Fibroblast of skin of right quadriceps (primary cell): ENCODE results near the gene ABLIM1.

Source experiments
- DNase-seq: peaks from one replicate; pipeline ENCODE4 v3.0.0-alpha.2; 2013

ABLIM1 gene

DNA sequence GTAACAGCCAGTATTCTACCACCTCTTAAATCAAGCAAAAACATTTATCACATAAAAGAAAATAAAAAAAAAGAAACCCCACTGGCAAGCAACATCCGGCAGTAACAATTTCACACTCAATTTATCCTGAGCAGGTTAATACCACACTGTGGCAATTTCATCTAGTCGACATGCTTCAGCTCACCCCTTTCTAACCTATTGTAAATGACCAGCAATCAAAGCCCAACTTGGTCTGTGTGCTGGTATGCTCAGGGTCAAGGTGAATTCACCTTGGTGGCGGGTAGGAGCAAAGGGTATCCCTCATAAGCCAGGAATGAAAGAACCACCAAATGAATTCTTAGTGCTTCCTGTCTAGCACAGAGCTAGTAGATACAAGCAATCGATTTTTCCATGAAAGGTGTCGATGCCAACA lies 144.7 kb downstream of the ABLIM1 start:
- DNase-seq, result no peak

DNA sequence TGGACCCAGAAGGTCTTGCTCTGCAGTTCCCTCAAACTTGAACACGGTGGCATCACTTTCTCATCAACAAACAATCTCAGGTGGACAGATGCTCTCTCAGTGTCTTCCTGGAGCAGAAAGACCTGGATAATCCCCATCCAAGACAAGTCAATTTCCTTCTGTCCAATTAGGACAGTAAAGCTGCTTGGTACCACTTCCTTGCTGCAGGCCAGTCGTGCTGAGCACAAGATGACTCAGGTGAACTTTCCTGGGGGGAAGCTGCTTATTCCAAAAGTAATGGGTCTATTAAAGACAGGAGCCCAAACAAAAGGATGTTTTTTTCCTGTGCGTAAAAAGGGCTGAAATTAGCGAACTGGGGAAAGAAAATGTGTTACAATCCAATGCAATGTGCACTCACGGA lies 146.2 kb downstream of the ABLIM1 start:
- DNase-seq, result no peak

DNA sequence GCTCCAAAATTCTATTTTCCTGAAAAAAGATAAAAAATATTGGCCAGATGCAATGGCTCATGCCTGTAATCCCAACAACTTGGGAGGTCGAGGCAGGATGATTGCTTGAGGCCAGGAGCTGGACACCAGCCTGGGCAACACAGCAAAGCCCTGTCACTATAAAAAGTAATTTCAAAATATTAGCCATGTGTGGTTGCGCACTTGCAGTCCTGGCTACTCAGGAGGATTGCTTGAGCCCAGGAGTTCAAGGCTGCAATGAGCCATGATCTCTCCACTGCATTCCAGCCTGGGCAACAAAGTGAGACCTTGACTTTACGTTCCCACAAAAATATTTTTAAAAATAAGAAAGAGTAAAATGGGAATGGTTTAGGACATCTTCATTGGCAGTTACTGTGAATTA lies 149.7 kb downstream of the ABLIM1 start:
- DNase-seq, result no peak

DNA sequence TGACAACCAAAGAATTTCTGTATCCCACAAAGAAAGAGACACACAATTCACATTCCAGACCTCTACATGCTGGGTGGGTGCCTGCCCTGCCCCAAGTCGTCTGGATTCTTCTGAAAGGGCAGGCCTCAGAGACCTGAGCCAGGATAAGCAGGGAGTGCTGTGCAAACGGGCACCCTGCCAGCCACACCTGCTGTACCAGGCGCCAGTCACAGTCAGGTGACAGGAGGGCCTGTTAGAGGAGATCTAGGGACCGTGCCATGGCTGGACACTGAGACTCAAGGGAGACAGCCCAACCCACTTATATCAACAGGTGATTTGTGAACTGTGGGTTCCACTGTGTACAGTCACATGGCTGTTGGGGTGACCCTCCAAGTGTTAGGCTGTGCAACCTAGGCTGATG lies 150.6 kb downstream of the ABLIM1 start:
- no peak for DNase-seq

DNA sequence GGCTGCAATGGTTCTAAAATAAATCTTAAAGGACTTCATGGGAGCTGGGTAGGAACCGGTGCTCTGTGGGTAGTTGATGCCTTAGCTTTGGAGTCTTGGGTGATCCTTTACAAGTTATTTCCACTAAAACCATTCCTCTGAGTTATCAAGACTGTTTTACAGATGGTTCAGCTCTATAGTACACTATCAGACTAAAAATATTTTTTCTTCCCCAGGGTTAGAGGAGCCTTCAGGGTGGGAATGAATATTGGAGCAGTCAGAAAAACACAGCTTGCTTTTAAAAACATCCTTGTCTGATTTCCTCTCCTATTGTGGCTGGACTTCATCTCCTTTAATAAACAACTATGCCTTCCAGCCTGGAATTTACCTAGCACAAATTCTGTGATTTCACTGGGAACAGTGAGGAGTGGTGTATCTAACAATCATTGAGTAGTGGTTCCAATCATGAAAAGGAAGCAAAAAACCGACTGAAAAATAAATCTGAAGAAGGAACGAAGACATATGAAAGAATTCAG lies 151.1 kb downstream of the ABLIM1 start:
- DNase-seq, result no peak

DNA sequence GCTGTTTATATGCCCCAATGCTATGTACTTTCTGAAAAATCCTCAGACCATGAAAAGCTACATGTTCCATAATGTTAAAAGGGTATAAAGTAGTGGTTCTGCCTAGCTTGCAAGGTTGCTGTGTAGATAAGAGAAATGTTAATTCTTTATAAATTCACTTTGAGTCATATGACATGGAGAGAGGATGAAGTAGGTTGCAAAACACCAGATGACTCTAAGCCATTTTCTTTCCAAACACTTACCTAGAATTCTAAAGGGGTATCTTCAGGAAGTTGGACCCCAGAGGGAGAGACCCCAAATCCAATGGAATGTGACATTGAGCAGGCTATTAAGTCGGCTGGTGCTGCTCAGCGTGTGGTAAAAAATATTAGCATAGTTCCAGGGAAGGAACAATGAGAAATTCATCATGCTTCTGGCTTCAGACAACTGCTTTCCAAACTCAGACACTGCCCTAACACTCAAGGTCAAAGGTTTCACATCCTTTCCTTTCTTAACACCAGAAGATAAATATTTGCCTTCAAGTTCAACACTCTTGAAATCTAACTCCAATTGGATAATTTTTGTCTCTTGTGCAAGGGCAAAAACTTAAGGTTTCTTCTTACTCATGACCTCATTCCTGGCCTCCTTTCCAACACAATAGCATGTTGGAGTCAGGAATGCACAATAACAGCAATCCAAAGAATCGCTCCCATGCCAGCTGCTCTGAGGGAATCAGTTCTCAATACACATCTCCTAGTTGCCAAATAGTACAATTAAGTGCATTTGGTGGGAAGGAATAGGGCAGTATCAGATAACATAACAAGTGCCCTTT lies 153.1 kb downstream of the ABLIM1 start:
- peak; percentile 65 for DNase-seq

DNA sequence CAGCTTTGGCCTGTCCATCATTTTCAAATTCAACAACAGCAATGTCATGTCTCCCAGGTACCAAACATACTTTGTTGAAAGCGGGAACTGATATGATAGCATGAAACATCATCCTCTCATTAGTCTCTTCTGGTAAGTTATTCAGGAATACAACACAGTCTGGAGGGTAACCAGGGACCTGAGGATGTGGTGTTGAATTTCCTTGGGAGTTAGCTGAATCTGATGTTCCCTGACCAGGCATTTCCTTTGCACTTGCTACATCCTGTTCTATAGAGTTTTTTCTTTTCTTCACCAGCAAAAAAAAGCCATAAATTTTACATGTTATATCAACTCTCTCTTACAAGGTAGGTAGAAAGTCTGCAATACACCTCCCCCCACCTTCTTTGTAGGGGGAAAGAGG lies 156.0 kb downstream of the ABLIM1 start:
- DNase-seq, result no peak

DNA sequence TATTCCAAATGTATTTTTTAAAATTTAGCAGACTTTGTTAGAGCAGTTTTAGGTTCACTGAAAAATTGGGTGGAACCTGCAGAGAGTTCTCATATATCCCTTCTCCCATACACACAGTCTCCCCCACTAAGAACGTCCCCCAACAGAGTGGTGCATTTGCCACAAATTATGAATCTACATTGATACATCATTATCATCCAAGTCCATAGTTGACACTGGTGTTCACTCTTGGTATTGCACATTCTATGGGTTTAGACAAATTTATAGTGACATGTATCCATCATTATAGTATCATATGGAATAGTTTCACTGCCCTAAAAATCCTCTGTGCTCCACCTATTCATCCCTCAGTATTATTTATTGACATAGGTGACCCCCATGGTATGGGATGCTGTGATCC lies 156.4 kb downstream of the ABLIM1 start:
- no peak for DNase-seq

DNA sequence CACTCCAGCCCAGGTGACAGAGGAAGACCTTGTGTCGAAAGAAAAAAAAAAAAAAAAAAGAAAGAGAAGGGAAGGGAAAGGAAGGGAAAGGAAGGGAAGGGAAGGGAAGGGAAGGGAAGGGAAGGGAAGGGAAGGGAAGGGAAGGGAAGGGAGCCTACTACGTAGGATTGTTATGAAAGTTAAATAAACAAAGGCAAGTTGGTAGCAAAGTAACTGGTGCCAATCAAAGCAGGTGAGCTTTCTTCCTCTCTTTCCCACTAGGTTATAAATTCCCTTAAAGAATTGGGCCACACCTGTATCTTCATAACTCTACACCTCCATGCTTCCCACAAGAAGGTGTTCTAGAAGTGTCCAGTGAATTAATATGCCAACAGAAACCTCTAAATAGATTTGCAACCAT lies 157.4 kb downstream of the ABLIM1 start:
- DNase-seq, result no peak

DNA sequence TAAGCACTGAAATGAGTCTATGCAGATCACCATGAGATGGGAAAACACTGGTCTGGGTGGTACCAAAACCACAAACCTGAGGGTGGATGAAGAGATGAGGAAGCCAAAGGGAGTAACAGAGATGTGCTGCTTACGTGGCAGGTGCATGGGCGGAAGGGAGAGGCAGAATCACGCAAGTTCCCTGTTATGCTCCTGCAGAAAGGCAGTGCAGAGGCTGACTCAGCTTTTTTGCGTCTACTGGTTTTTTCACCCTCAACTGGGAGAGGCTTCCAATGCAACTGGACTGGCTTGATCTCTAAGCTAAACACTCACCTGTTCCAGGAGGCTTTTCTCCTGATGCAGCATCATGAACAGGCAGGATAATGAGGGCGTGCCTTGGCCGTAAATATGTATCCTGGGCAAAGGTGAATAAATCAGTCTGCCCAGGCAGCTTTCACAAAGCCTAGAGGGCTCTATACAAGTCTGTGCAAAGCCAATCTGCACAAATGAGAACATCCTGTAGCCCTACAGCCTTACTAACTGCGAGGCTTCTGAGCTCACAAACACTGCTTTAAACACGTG lies 158.4 kb downstream of the ABLIM1 start:
- DNase-seq, result no peak

DNA sequence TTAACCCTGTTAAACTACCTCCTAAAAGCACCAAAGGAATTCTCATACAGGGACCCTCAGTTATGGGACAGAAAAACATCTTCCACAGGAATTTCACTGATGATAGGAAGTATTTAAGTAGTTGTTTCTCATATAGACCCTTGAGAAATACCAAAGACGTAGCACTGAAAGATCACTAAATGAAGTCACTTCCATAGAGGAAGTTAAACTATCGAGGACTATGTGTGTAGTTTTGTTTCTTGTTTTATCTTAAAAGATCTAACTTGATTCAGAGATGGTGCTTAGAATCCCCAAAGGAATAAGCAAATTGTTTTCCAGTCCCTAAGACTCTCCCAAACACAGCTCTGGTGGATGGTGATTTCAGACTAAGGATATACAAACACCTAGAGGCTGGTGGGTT lies 159.0 kb downstream of the ABLIM1 start:
- DNase-seq, result no peak

DNA sequence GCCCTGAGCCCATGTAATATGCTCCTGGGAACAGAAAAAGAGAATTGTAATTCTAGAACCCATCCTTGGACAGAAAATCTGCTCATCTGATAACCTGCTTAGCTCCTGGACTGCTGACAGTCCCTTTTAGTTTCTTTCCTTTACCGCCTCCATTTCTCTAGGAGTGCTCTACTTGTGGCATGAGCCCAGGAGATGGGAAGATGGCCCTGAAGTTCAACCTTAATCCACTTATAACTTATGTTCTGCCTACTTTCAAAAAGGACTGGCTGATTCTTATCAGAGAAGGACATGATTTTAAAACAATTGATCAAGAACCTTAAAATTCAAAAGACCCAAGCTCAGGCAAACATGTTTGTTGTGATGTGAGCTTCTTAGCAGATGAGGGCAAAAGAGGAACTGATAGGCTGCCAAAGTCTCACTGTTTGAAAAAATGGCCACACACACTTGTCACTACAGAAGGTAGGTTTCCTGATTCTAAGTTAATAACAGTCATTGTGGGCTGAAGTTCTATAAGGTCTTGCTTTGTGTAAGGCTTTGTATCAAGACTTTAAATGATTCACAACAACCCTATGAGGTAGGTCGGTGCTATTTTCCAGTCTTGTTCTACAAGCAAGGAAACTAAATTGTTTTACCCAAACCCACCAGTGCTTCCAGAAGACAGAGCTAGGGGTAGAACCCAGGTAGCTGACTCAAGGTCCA lies 159.5 kb downstream of the ABLIM1 start:
- no peak for DNase-seq

DNA sequence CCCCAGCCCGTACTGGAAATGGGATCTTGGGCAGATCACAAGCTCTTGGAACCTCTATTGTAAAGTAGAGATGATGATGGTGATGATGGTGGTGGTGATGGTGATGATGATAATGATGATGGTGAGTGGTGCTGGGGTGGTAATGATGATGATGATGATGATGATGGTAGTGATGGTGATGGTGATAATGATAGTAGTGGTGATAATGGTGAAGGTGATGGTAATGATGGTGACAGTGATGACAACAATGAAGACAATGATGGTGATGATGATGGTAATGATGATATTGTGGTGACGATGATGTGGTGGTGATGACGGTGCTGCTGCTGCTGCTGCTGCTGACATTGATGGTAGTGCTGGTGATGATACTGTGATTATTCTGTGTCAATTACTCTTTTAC lies 162.8 kb downstream of the ABLIM1 start:
- no peak for DNase-seq

DNA sequence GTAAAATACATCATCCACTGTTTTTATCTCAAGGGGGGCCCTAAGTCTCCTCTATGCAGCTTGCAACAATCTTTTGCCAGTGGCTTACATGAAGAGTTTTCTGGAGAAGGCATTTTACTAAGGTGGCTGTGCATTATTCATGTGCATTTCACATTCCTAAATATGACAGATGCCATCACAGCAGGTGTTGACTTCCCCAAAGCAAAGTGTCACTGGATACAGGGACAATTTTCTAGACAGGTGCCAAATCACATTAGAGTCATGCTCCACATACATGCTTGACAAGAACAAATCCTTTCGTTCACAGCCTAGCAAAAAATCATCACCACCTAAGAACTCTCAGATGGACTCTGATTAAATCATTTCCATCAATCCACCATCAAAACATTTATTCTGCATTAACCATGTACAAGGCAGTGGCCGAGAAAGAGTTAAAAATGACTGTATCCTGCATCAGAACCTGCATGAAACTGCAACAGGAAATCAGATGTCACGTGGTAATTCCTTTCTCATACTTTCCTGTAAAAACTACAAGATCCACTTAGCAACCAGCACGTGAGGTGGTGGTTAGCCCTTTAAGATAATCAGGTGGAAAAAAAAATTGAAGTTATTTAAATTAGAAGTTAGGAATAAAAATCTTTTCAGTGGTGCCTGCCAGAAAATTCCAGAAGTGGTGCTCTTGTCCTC lies 165.6 kb downstream of the ABLIM1 start:
- no peak for DNase-seq

DNA sequence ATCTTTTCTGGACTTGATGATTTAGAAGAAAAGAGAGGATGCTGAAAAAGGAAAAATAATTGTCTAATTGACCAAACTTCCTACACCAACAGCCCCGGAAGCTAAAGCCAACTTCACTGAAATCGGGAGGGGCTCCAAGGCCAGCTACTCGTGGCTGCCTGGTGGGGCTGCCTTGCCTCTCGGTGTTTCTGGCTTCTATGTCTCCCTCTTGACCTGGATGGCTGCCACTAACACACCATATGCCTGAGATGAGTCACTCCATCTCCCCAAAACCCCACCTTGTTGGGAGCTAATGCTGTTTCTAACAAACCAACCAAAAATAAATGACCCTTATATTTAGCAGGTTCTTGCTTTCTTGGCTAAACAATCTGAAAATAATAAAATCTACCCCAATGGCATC lies 166.1 kb downstream of the ABLIM1 start:
- no peak for DNase-seq

DNA sequence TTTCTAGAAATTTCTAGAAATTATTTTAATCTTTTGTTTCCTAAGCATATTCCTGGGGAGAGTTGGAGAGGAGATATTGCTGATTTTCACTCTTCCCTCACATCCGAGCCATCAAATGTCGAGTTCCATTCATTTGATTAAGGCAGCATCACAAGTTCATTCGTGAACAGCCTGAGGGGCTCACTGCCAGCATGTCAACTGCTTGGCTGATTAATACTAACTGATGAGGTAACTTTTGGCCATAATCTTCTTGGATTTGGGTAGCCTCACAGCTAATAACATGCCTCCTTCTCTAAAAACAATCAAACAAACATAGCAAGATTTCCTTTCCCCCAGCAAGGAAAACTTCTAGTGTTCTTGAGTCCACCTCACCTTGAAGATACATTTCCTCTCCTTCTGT lies 166.7 kb downstream of the ABLIM1 start:
- no peak for DNase-seq

DNA sequence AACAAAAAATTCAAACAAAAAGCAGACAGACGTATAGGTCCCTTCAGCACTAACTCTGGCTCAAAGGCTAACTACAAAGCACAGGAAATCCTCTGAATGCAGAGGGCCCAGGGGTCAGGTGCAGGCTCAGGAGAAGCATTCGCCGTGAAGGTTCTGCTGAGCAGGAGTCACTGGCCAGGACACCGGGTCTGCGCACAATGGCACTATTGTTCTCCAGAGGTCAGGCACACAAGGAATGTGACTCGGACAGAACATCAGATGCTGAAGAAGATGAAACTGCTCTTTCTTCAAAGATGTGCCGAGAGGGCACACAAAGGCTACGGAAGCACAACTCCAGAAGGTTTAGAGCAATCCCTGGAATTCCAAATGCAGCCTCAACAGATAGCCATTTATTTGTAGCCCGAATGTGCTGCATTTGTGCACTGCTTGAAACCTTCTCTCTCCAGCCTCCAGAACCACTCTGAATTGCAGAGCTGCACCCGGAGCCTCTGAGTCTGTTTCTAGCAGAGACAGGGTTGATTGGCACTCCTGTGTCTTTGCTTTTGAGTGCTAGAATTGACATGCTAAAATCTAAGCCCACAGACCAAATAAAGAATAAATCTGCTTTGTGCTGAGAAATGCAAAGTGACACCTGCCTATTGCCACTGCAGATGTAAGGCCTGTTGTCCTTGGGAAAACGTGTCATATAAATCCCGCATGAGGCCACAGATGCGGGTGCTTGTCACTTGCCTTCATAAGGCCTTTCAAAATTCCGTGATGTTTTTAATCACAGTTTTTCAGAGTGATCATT lies 168.4 kb downstream of the ABLIM1 start:
- no peak for DNase-seq

DNA sequence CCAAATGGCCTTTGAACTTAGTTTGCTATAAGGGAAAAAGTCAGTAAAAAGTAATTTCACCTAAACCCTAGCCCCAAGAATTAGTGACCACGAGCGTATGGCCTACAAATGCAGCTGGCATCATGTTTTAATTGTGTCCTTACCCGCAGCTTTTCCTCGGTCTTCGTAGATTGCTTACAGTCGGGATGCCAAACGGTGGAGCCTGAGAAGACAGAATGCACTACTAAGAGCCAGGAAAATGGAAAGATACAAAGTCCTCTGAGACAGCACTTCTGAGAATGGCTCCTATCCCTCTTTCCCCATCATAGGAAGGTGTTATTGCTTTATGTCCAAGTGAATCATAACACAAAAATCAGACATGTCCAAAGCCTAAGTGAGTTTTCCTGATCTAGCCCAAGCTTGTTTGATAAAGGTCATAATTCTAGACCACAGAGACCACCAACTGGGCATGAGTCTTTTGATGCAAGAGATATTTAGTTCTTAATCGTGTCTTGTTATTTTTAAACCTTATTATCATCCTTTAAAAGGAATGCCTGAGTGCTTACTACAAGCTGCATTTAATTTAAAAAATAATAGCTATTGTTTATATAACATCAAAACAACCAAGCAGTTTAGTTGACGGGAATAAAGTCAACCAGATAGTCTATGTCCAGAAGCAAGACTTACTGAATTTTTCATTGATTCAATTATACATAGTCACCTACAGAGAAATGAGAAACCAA lies 170.1 kb downstream of the ABLIM1 start:
- DNase-seq, result no peak

DNA sequence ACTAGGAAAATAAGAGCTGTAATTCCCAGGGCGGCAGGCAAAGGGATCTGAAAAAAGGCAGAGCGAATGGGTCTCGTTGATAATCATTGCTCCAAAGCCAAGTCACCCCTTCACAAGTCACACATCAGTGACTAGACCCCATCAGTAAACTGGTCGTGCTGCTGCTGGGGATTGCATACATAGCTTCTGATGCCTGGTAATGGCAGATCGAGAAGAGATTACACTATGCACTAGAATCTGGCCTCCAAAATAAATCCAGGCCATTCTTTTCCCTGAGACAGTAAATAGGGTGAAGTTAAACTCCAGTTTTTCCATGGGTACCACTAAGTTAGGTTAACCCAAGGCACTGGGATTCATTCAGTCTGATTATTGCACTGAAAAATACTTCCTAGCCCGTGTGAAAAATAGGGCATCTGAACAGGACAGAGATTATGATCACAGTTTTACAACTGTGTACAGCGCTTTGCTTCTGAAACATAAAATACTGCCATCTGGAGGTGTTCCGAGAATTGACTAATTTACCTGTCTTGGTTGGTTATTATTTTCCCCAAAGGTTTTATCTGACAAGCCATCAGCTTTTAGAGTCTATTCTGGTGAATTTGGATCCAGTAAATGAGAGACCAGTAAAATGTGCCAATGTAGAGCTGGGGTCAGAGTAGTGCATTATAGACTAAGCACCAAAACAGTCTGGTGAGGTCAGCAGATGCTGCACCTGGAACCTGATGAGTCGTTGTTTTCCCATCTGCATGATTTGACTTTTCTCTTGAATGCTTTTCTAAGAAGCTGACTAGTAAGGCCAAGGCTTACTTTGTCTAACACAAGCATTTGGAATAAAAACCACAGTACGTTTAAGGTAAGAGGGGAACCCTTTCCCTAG lies 170.9 kb downstream of the ABLIM1 start:
- peak; percentile 13 for DNase-seq

DNA sequence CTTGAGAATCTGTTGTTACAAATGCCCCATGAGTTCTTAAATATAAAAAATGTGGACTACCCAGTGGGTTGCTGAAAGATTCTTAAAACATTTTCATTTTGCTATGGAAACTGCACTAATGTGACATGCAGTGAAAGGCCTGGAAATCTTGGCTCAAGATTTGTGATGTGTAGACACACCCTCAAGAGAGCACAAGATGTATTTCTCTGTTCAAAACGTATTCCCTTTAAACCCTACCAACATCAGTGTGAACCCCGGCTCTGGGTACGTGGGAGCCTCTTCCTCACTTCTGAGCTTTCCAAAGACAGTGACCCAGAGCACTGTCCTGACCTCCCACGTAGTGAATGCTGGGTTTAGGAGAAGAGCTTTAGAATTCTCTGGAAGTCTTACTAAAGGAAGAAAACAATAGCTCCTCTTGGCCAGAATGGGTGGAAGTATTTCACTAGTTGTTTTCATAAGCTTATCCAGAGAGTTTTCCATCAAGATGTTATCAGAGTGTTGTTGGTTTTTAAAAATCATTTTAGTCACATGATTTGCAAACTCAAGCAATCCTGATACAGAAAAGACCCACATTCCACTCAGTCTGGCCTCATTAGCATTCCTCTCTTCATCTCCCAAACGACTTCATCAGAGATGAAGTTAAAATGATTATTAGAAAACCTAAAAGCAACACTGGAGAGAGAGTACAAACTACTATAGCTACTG lies 172.2 kb downstream of the ABLIM1 start:
- no peak for DNase-seq
